ENCODE measurements around the gene LTC4S. TPM values are rescaled to one million over a fixed set of nuclear protein-coding genes. Genes with fewer than 3 reads are reported as not detected.

The LTC4S gene
- polyA plus RNA-seq, 1 donor = 2.0 TPM

Other genes starting within 250 kb of the LTC4S start
- gene RUFY1, start 243.4 kb upstream of the LTC4S start, polyA plus RNA-seq (ENCODE audit: insufficient read length) = 35.9 TPM
- 596 TPM for gene HNRNPH1, start 170.3 kb upstream of the LTC4S start, polyA plus RNA-seq (ENCODE audit: insufficient read length)
- 0.37 TPM for gene CBY3, start 113.0 kb upstream of the LTC4S start, polyA plus RNA-seq (ENCODE audit: insufficient read length)
- 196 TPM for gene CANX, start 95.0 kb upstream of the LTC4S start, polyA plus RNA-seq (ENCODE audit: insufficient read length)
- gene MAML1, start 61.2 kb upstream of the LTC4S start, polyA plus RNA-seq (ENCODE audit: insufficient read length) = 24.8 TPM
- gene MGAT4B, start 12.9 kb downstream of the LTC4S start, polyA plus RNA-seq (ENCODE audit: insufficient read length) = 60.7 TPM
- 67.5 TPM for gene SQSTM1, start 26.9 kb downstream of the LTC4S start, polyA plus RNA-seq (ENCODE audit: insufficient read length)
- 15.2 TPM for gene MRNIP, start 64.8 kb downstream of the LTC4S start, polyA plus RNA-seq (ENCODE audit: insufficient read length)
- gene TBC1D9B, start 113.9 kb downstream of the LTC4S start, polyA plus RNA-seq (ENCODE audit: insufficient read length) = 54.8 TPM